ENCODE measurements around the gene CCDC74B. TPM values are rescaled to one million over a fixed set of nuclear protein-coding genes. Genes with fewer than 3 reads are reported as not detected.
"Not testable (repeated sequence)": the region's sequence is repeated elsewhere in the genome, so short reads cannot be mapped to it uniquely, and the experiment has no call there.

The CCDC74B gene
- total RNA-seq, 2 experiments from 2014 or later: 2.5 to 3.2 TPM

GRCh38 chr2:130142396-130143265, 2.3 kb downstream of the CCDC74B start:
- H3K27ac Mint-ChIP-seq; H3K9me3 Mint-ChIP-seq (ENCODE audit: low read depth); intact Hi-C loops (cut with DNase I, micrococcal nuclease); H3K4me1 Mint-ChIP-seq; H3K36me3 Mint-ChIP-seq (ENCODE audit: low read depth); CTCF ChIA-PET; POLR2A ChIA-PET; ATAC-seq; DNase-seq; H3K4me3 Mint-ChIP-seq: not testable (repeated sequence)
- peaks cover 13% of the 10 kb centered on the region for H3K27me3 Mint-ChIP-seq

GRCh38 chr2:130141645-130142370, 3.1 kb downstream of the CCDC74B start:
- H3K27ac Mint-ChIP-seq; H3K4me3 Mint-ChIP-seq; CTCF ChIA-PET; H3K36me3 Mint-ChIP-seq (ENCODE audit: low read depth); intact Hi-C loops (cut with DNase I, micrococcal nuclease); ATAC-seq; H3K4me1 Mint-ChIP-seq; DNase-seq; POLR2A ChIA-PET; H3K9me3 Mint-ChIP-seq (ENCODE audit: low read depth): not testable (repeated sequence)
- peaks cover 13% of the 10 kb centered on the region for H3K27me3 Mint-ChIP-seq

DNA sequence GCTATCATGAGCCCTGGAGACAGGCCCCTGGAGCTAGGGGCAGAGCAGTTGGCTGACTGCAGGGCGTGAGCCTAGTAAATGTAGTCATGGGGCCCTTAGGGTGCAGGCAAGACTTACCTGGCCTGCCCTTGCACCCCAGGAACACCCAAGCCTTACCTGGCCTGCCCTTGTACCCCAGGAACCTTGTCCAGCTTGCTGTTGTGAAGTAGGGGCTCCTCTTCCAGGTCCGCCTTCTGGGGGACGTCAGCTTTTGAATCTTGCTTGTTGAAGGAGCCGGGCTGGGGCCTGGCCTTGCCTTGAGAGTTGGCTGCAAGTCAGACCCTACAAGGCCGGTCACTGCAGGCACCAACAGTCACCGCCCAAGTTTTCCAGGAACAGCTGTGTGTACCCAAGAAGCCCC, 3.9 kb downstream of the CCDC74B start:
- H3K36me3 Mint-ChIP-seq (ENCODE audit: low read depth); H3K4me3 Mint-ChIP-seq; ATAC-seq; DNase-seq; CTCF ChIA-PET; intact Hi-C loops (cut with DNase I, micrococcal nuclease); H3K4me1 Mint-ChIP-seq; H3K27ac Mint-ChIP-seq; H3K27me3 Mint-ChIP-seq; POLR2A ChIA-PET; H3K9me3 Mint-ChIP-seq (ENCODE audit: low read depth): not testable (repeated sequence)

DNA sequence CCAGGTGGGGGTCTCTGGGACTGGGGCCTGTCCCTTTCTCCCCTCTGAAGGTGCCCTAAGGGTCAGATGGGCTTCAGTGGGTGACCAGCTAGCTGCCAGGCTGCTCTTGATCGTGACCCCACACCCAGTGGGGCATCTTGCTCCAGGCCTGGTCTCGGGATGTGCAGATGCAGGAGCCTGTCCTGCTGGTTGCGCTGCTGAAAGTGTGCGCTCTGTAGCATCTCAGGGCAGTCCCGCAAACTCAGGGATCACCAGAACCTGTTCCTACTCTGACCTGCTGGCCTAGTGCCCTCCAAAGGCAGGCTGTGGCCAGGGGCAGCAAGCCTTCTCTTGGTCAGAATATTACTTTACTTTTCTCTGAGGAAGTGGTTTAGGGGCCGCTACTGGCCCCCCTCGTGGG, 4.4 kb downstream of the CCDC74B start:
- H3K9me3 Mint-ChIP-seq (ENCODE audit: low read depth); POLR2A ChIA-PET; H3K27ac Mint-ChIP-seq; CTCF ChIA-PET; DNase-seq; H3K36me3 Mint-ChIP-seq (ENCODE audit: low read depth); intact Hi-C loops (cut with DNase I, micrococcal nuclease); H3K27me3 Mint-ChIP-seq; ATAC-seq; H3K4me3 Mint-ChIP-seq; H3K4me1 Mint-ChIP-seq: not testable (repeated sequence)

DNA sequence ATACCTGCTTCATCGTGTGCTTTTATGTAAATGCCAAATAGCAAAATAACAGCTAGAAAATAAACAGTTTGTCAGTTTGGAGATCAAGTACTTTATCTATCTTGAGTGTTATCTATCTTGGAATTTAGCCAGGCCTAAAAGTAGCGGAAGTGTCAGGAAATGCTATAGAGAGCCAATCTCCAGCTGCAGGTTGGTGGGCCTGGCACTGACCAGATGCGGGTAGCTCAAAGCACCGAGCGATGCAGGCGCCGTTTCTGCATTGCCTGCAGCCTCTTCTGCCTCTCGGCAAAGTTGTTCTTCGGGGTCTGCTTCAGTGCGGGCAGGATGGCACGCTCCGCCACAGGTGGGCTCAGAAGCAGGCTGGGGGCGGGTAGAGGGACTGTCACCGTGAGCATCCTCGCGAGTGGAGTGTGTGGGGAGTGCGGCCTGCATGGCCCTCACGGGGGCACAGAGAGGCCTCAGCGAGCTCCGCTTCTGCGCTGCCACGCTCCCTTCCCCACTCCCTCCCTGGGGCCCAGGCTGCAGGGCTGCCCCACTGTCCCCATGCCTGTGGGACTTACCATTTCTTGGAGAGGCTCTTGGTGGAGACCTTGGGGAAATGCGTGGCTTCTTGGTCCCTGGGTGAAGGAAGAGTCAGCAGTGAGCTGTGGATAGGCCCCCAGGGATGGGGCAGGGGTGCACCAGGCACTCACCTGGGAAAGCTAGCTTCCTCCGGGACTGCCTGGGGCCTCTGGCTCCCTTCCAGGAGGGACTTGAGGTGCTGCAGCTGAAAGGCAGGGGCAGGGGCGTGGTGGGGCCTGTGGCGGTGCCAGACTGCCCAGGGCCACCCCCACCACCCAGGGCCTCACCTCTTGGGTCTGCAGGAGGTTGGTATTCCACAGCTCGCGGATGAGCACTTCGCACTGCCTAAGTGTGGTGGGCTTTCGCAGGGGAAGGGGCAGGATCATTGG, 5.3 kb downstream of the CCDC74B start:
- DNase-seq; H3K4me3 Mint-ChIP-seq; H3K27ac Mint-ChIP-seq; POLR2A ChIA-PET; H3K9me3 Mint-ChIP-seq (ENCODE audit: low read depth); H3K4me1 Mint-ChIP-seq; ATAC-seq; H3K36me3 Mint-ChIP-seq (ENCODE audit: low read depth); H3K27me3 Mint-ChIP-seq; CTCF ChIA-PET; intact Hi-C loops (cut with DNase I, micrococcal nuclease): not testable (repeated sequence)

- H3K27ac Mint-ChIP-seq; H3K9me3 Mint-ChIP-seq (ENCODE audit: low read depth); DNase-seq; CTCF ChIA-PET; H3K4me1 Mint-ChIP-seq; intact Hi-C loops (cut with DNase I, micrococcal nuclease); H3K27me3 Mint-ChIP-seq; POLR2A ChIA-PET; H3K36me3 Mint-ChIP-seq (ENCODE audit: low read depth); H3K4me3 Mint-ChIP-seq; ATAC-seq: not testable (repeated sequence)
Measured at GRCh38 chr2:130138841-130139251, 6.1 kb downstream of the CCDC74B start.

GRCh38 chr2:130138326-130138725, 6.6 kb downstream of the CCDC74B start:
- H3K36me3 Mint-ChIP-seq (ENCODE audit: low read depth); H3K4me3 Mint-ChIP-seq; POLR2A ChIA-PET; H3K4me1 Mint-ChIP-seq; H3K27me3 Mint-ChIP-seq; H3K27ac Mint-ChIP-seq; intact Hi-C loops (cut with DNase I, micrococcal nuclease); CTCF ChIA-PET; ATAC-seq; H3K9me3 Mint-ChIP-seq (ENCODE audit: low read depth); DNase-seq: not testable (repeated sequence)

DNA sequence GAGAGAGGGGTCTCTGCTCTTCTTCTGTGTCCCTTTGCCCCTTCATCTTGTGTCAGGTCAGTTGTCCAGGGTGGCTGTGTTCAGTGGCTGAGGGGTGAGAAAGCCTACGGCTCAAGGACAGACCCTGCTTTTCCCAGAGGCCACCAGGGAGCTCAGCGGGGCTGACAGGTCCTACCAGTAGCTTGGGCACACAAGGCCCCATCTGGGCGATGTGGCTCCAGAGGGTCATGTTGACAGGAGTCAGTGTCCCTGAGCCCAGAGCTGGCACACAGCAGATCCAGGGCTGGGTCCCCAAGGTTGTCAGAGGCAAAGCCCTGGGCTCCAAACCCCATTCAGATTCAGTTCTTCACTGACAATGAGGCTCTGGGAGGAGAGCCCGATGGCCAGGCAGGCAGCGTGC, 7.8 kb downstream of the CCDC74B start:
- H3K27ac Mint-ChIP-seq; H3K36me3 Mint-ChIP-seq (ENCODE audit: low read depth); DNase-seq; H3K4me1 Mint-ChIP-seq; CTCF ChIA-PET; H3K9me3 Mint-ChIP-seq (ENCODE audit: low read depth); H3K4me3 Mint-ChIP-seq; intact Hi-C loops (cut with DNase I, micrococcal nuclease); POLR2A ChIA-PET; ATAC-seq; H3K27me3 Mint-ChIP-seq: not testable (repeated sequence)

- POLR2A ChIA-PET; H3K9me3 Mint-ChIP-seq (ENCODE audit: low read depth); DNase-seq; H3K4me3 Mint-ChIP-seq; H3K4me1 Mint-ChIP-seq; H3K27ac Mint-ChIP-seq; CTCF ChIA-PET; intact Hi-C loops (cut with DNase I, micrococcal nuclease); H3K27me3 Mint-ChIP-seq; H3K36me3 Mint-ChIP-seq (ENCODE audit: low read depth); ATAC-seq: not testable (repeated sequence)
Measured at GRCh38 chr2:130136546-130136945, 8.4 kb downstream of the CCDC74B start.

GRCh38 chr2:130135692-130136541, 9.0 kb downstream of the CCDC74B start:
- Mint-ChIP-seq H3K4me3 (no peak overlapping the region), H3K27ac (no peak overlapping the region), H3K27me3 (no peaks in the 10 kb centered on the region), H3K9me3 (ENCODE audit: low read depth) (no peaks in the 10 kb centered on the region), H3K36me3 (ENCODE audit: low read depth) (no peaks in the 10 kb centered on the region), H3K4me1 (no peaks in the 10 kb centered on the region)
- no peak for DNase-seq
- no peak for ATAC-seq
- POLR2A ChIA-PET: no interaction called here
- intact Hi-C loops (cut with DNase I, micrococcal nuclease): no loop called here
- CTCF ChIA-PET: no interaction called here

Data from activated CD4-positive, alpha-beta T cell treated with anti-CD3 and anti-CD28 coated beads for 36 hours (primary cell).